Astrocyte of the spinal cord (primary cell): ENCODE data around the gene GGT7.

ENCODE experiments used
- DNase-seq: peaks from one replicate; pipeline ENCODE4 v3.0.0; 2011; ENCODE audit warnings: low read depth, low spot score
- H3K4me3 ChIP-seq: 2 replicates; pipeline ENCODE4 v1.5.1; 2011; ENCODE audit warnings: low read depth, mild to moderate bottlenecking, low read length, moderate library complexity
- CTCF ChIP-seq: IDR thresholded peaks from 2 replicates; pipeline ENCODE4 v1.5.1; 2012; ENCODE audit warnings: low read depth, mild to moderate bottlenecking, low read length, inconsistent platforms
- in situ Hi-C: cut with HindIII; loops from 2 replicates; pipeline ENCODE4 v1.10.0; 2017; ENCODE audit warnings: low sequenced_read_pairs

GGT7 gene

GRCh38 chr20:34872622-34873224 is at the start of gene GGT7:
GGT7 (minus strand) TSS chr20:34872856; CDS start chr20:34872815, 41 bp downstream.
- peak; percentile 53 for DNase-seq
- in situ Hi-C loops, result no loop called here
- peak within 1 kb of the TSS; percentile 62 for H3K4me3 ChIP-seq
- peak; percentile 65 for TF ChIP-seq CTCF

- no peak for TF ChIP-seq CTCF
- in situ Hi-C loops, result no loop called here
- DNase-seq, result no peak
- H3K4me3 ChIP-seq, result no peak overlapping the region
Observed at GRCh38 chr20:34921436-34921835, 48.8 kb upstream of the GGT7 start.

- DNase-seq, result no peak
- no peak overlapping the region for H3K4me3 ChIP-seq
- in situ Hi-C loops, result no loop called here
- no peak for TF ChIP-seq CTCF
Observed at GRCh38 chr20:34920055-34920454, 47.4 kb upstream of the GGT7 start.

- in situ Hi-C loops, result no loop called here
- no peak overlapping the region for H3K4me3 ChIP-seq
- no peak for DNase-seq
- no peak for TF ChIP-seq CTCF
Observed at GRCh38 chr20:34916774-34917354, 44.2 kb upstream of the GGT7 start.

- in situ Hi-C loops, result no loop called here
- TF ChIP-seq CTCF, result no peak
- H3K4me3 ChIP-seq, result no peak overlapping the region
- DNase-seq, result no peak
Observed at GRCh38 chr20:34915749-34916455, 43.2 kb upstream of the GGT7 start.

GRCh38 chr20:34915131-34915530 is 42.5 kb upstream of the GGT7 start:
- H3K4me3 ChIP-seq, result no peak overlapping the region
- in situ Hi-C loops, result no loop called here
- DNase-seq, result no peak
- TF ChIP-seq CTCF, result no peak
